ENCODE results near the gene ZNF644. TPM values are rescaled to one million over a fixed set of nuclear protein-coding genes. Genes with fewer than 3 reads are reported as not detected.
"Not testable (repeated sequence)": the region's sequence is repeated elsewhere in the genome, so short reads cannot be mapped to it uniquely, and the experiment has no call there.

Gene ZNF644
- total and polyA plus RNA-seq, 7 experiments from 2014 or later, result 53.9 to 117 (median 78.5) TPM

- H3K36me3 Mint-ChIP-seq; intact Hi-C loops (cut with micrococcal nuclease); DNase-seq; H3K27ac Mint-ChIP-seq; H3K27ac ChIP-seq (ENCODE audit: low read depth, low read length); POLR2A ChIA-PET; ATAC-seq; H3K36me3 ChIP-seq (ENCODE audit: control insufficient read depth in 2 of 3, insufficient read depth in 3 of 3, low read length in 3 of 3); H3K4me1 ChIP-seq (ENCODE audit: control insufficient read depth in 2 of 2, insufficient read depth in 2 of 2, low read length in 2 of 2); H3K4me3 ChIP-seq (ENCODE audit: low read length); CTCF ChIA-PET; H3K4me3 Mint-ChIP-seq; H3K9me3 ChIP-seq (ENCODE audit: control insufficient read depth in 2 of 3, low read length in 3 of 3); H3K27me3 ChIP-seq (ENCODE audit: control insufficient read depth in 2 of 2, insufficient read depth in 2 of 2, low read length in 2 of 2); H3K4me1 Mint-ChIP-seq: not testable (repeated sequence)
- peaks cover 0 to 20% (median 8%) of the 10 kb centered on the region in 11 donors for H3K9me3 Mint-ChIP-seq
- H3K27me3 Mint-ChIP-seq, result peaks cover 0 to 13% (median 0%) of the 10 kb centered on the region in 5 donors
Observed at GRCh38 chr1:91042372-91042771, 20.5 kb upstream of the ZNF644 start.

GRCh38 chr1:91038582-91038981 is 16.7 kb upstream of the ZNF644 start:
- Mint-ChIP-seq H3K36me3 (peaks cover 0 to 9% (median 3%) of the 10 kb centered on the region in 5 donors), H3K9me3 (peaks cover 0 to 20% (median 8%) of the 10 kb centered on the region in 11 donors), H3K4me1 (no peaks in the 10 kb centered on the region), H3K27ac (no peak overlapping the region), H3K27me3 (peaks cover 0 to 15% (median 8%) of the 10 kb centered on the region in 5 donors), H3K4me3 (no peak overlapping the region)
- Histone ChIP-seq H3K9me3 (ENCODE audit: control insufficient read depth in 2 of 3, low read length in 3 of 3) (no peaks in the 10 kb centered on the region), H3K36me3 (ENCODE audit: control insufficient read depth in 2 of 3, insufficient read depth in 3 of 3, low read length in 3 of 3) (no peaks in the 10 kb centered on the region), H3K4me3 (ENCODE audit: low read length) (no peak overlapping the region), H3K27me3 (ENCODE audit: control insufficient read depth in 2 of 2, insufficient read depth in 2 of 2, low read length in 2 of 2) (no peaks in the 10 kb centered on the region), H3K4me1 (ENCODE audit: control insufficient read depth in 2 of 2, insufficient read depth in 2 of 2, low read length in 2 of 2) (no peaks in the 10 kb centered on the region), H3K27ac (ENCODE audit: low read depth, low read length) (no peak overlapping the region)
- ChIA-PET CTCF (interaction anchor here (0.6 kb wide), 1 partner anchor 11 kb away, joined by 3 read pairs; no protein-coding TSS in a partner anchor), POLR2A (no interaction called here)
- DNase-seq, result no peak
- intact Hi-C loops (cut with micrococcal nuclease), result no loop called here
- no peak for ATAC-seq

GRCh38 chr1:91036894-91037829 is 15.3 kb upstream of the ZNF644 start:
- H3K27me3 ChIP-seq (ENCODE audit: control insufficient read depth in 2 of 2, insufficient read depth in 2 of 2, low read length in 2 of 2), result no peaks in the 10 kb centered on the region
- H3K4me3 Mint-ChIP-seq, result no peak overlapping the region
- peaks cover 0 to 13% (median 7%) of the 10 kb centered on the region in 11 donors for H3K9me3 Mint-ChIP-seq
- intact Hi-C loops (cut with micrococcal nuclease), result no loop called here
- H3K36me3 Mint-ChIP-seq, result peaks cover 0 to 9% (median 3%) of the 10 kb centered on the region in 5 donors
- no peaks in the 10 kb centered on the region for H3K36me3 ChIP-seq (ENCODE audit: control insufficient read depth in 2 of 3, insufficient read depth in 3 of 3, low read length in 3 of 3)
- CTCF ChIA-PET, result interaction anchor here (0.5 to 0.6 kb wide), 2 partner anchors 19 to 1363 kb away, joined by 3 to 4 read pairs; no protein-coding TSS in a partner anchor
- DNase-seq, result no peak
- H3K27ac Mint-ChIP-seq, result no peak overlapping the region
- POLR2A ChIA-PET, result no interaction called here
- no peak overlapping the region for H3K4me3 ChIP-seq (ENCODE audit: low read length)
- H3K27ac ChIP-seq (ENCODE audit: low read depth, low read length), result no peak overlapping the region
- no peaks in the 10 kb centered on the region for H3K9me3 ChIP-seq (ENCODE audit: control insufficient read depth in 2 of 3, low read length in 3 of 3)
- H3K27me3 Mint-ChIP-seq, result peaks cover 5 to 27% (median 21%) of the 10 kb centered on the region in 5 donors
- H3K4me1 ChIP-seq (ENCODE audit: control insufficient read depth in 2 of 2, insufficient read depth in 2 of 2, low read length in 2 of 2), result no peaks in the 10 kb centered on the region
- no peaks in the 10 kb centered on the region for H3K4me1 Mint-ChIP-seq
- ATAC-seq, result no peak

GRCh38 chr1:91032349-91032748 is 10.5 kb upstream of the ZNF644 start:
- DNase-seq (no peak), ATAC-seq (no peak)
- Histone ChIP-seq H3K4me3 (ENCODE audit: low read length) (no peak overlapping the region), H3K36me3 (ENCODE audit: control insufficient read depth in 2 of 3, insufficient read depth in 3 of 3, low read length in 3 of 3) (no peaks in the 10 kb centered on the region), H3K27me3 (ENCODE audit: control insufficient read depth in 2 of 2, insufficient read depth in 2 of 2, low read length in 2 of 2) (no peaks in the 10 kb centered on the region), H3K4me1 (ENCODE audit: control insufficient read depth in 2 of 2, insufficient read depth in 2 of 2, low read length in 2 of 2) (no peaks in the 10 kb centered on the region), H3K27ac (ENCODE audit: low read depth, low read length) (no peak overlapping the region), H3K9me3 (ENCODE audit: control insufficient read depth in 2 of 3, low read length in 3 of 3) (no peaks in the 10 kb centered on the region)
- Mint-ChIP-seq H3K4me3 (no peak overlapping the region), H3K27ac (no peak overlapping the region), H3K27me3 (peaks cover 14 to 36% (median 24%) of the 10 kb centered on the region in 5 donors), H3K36me3 (no peaks in the 10 kb centered on the region), H3K4me1 (no peaks in the 10 kb centered on the region), H3K9me3 (peaks cover 0 to 1% (median 0%) of the 10 kb centered on the region in 11 donors)
- CTCF ChIA-PET, result no interaction called here
- intact Hi-C loops (cut with micrococcal nuclease), result no loop called here
- POLR2A ChIA-PET, result no interaction called here

- ATAC-seq (no peak), DNase-seq (no peak)
- ChIA-PET CTCF (interaction anchor here (0.6 kb wide), 1 partner anchor 65 kb away, joined by 3 read pairs; no protein-coding TSS in a partner anchor), POLR2A (no interaction called here)
- Mint-ChIP-seq H3K4me1 (peaks cover 0 to 6% (median 3%) of the 10 kb centered on the region in 7 donors), H3K27me3 (peaks cover 14 to 30% (median 24%) of the 10 kb centered on the region in 5 donors), H3K9me3 (no peaks in the 10 kb centered on the region), H3K4me3 (peak overlapping the region in 1 of 10 donors; percentile 52), H3K27ac (no peak overlapping the region), H3K36me3 (no peaks in the 10 kb centered on the region)
- no peaks in the 10 kb centered on the region for H3K9me3 ChIP-seq (ENCODE audit: control insufficient read depth in 2 of 3, low read length in 3 of 3)
- intact Hi-C loops (cut with micrococcal nuclease), result no loop called here
- H3K36me3 ChIP-seq (ENCODE audit: control insufficient read depth in 2 of 3, insufficient read depth in 3 of 3, low read length in 3 of 3), result no peaks in the 10 kb centered on the region
- no peaks in the 10 kb centered on the region for H3K4me1 ChIP-seq (ENCODE audit: control insufficient read depth in 2 of 2, insufficient read depth in 2 of 2, low read length in 2 of 2)
- no peak overlapping the region for H3K27ac ChIP-seq (ENCODE audit: low read depth, low read length)
- no peak overlapping the region for H3K4me3 ChIP-seq (ENCODE audit: low read length)
- H3K27me3 ChIP-seq (ENCODE audit: control insufficient read depth in 2 of 2, insufficient read depth in 2 of 2, low read length in 2 of 2), result no peaks in the 10 kb centered on the region
Observed at GRCh38 chr1:91031081-91031480, 9.2 kb upstream of the ZNF644 start.

GRCh38 chr1:91026777-91027176 is 4.9 kb upstream of the ZNF644 start:
- intact Hi-C loops (cut with micrococcal nuclease), result loop anchor here in 1 of 2 donors (1.0 to 10.0 kb wide), 2 partner anchors 178 to 858 kb away; partner anchors contain the start of gene TGFBR3
- H3K4me1 Mint-ChIP-seq, result peaks cover 6 to 41% (median 33%) of the 10 kb centered on the region in 7 donors
- CTCF ChIA-PET, result interaction anchor here (0.6 to 1.0 kb wide), 2 partner anchors 8 to 307 kb away, joined by 3 to 4 read pairs; no protein-coding TSS in a partner anchor
- ATAC-seq (no peak), DNase-seq (no peak)
- Histone ChIP-seq H3K9me3 (ENCODE audit: control insufficient read depth in 2 of 3, low read length in 3 of 3) (no peaks in the 10 kb centered on the region), H3K4me3 (ENCODE audit: low read length) (no peak overlapping the region), H3K27ac (ENCODE audit: low read depth, low read length) (no peak overlapping the region), H3K27me3 (ENCODE audit: control insufficient read depth in 2 of 2, insufficient read depth in 2 of 2, low read length in 2 of 2) (no peaks in the 10 kb centered on the region), H3K36me3 (ENCODE audit: control insufficient read depth in 2 of 3, insufficient read depth in 3 of 3, low read length in 3 of 3) (peaks cover 0 to 2% (median 0%) of the 10 kb centered on the region in 3 experiments), H3K4me1 (ENCODE audit: control insufficient read depth in 2 of 2, insufficient read depth in 2 of 2, low read length in 2 of 2) (peaks cover 11 to 22% of the 10 kb centered on the region in 2 donors)
- H3K27ac Mint-ChIP-seq, result no peak overlapping the region
- H3K9me3 Mint-ChIP-seq, result peaks cover 0 to under 1% (median 0%) of the 10 kb centered on the region in 11 donors
- H3K4me3 Mint-ChIP-seq, result peak overlapping the region in 1 of 10 donors; percentile 7
- H3K27me3 Mint-ChIP-seq, result peaks cover 8 to 12% (median 9%) of the 10 kb centered on the region in 5 donors
- POLR2A ChIA-PET, result interaction anchor here (0.8 kb wide), 1 partner anchor 1401 kb away, joined by 3 read pairs; no protein-coding TSS in a partner anchor
- H3K36me3 Mint-ChIP-seq, result peaks cover 0 to 2% (median 0%) of the 10 kb centered on the region in 5 donors

All from naive thymus-derived CD4-positive, alpha-beta T cell (primary cell).